SK-N-SH treated with all-trans-retinoic acid at 6 μM for 48 hours (cell line): ENCODE data around the gene CBL.

Source experiments
- ARNTL ChIP-seq: fragments of 450-650 bp; formaldehyde crosslinking; IDR thresholded peaks from 2 replicates; pipeline ENCODE4 v1.5.0; 2020; ENCODE audit warnings: low read depth, mild to moderate bottlenecking, moderate library complexity, borderline replicate concordance
- TF ChIP-seq, protein P1 (sequence below): fragments of 250-450 bp; sonication (Bioruptor Pico); IDR thresholded peaks from 2 replicates; pipeline ENCODE4 v1.8.0; 2020; ENCODE audit warnings: mild to moderate bottlenecking, moderate library complexity, borderline replicate concordance
- TF ChIP-seq, protein P2 (sequence below): fragments of 250-450 bp; sonication (Bioruptor Pico); IDR thresholded peaks from 2 replicates; pipeline ENCODE4 v1.5.1; 2021; ENCODE audit warnings: mild to moderate bottlenecking, moderate library complexity

DNA sequence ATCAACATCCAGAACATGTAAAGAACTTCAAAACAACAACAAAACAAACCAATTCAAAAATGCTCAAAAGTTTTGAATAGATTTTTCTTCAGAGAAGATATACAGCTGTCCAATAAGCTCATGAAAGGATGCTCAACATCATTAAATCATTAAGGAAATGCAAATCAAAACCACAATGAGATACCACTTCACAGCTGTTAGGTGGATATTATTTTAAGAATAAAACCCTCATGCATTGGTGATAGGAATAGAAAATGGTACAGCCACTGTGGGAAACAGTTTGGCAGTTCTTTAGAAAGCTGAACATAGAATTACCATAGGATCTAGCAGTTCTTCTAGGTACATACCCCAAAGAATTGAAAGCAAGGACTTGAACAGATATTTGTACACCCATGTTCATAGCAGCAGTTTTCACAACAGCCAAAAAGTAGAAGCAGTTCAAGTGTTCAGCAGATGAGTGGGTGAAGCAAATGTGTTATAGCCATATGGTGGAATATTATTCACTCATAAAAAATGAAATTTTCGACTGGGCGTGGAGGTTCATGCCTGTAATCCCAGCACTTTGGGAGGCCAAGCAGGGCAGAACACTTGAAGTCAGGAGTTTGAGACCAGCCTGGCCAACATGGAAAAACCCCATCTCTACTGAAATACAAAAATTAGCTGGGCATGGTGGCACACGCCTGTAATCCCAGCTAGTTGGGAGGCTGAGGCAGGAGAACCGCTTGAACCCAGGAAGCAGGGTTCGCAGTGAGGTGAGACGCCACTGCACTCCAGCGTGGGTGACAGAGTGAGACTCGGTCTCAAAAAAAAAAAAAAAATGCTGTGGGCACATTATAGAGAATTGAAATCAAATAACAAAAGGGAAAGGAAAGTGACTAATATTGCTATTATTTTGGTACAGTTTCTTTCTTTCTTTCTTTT is 42.9 kb downstream of the CBL start:
- TF ChIP-seq, protein P1, sequence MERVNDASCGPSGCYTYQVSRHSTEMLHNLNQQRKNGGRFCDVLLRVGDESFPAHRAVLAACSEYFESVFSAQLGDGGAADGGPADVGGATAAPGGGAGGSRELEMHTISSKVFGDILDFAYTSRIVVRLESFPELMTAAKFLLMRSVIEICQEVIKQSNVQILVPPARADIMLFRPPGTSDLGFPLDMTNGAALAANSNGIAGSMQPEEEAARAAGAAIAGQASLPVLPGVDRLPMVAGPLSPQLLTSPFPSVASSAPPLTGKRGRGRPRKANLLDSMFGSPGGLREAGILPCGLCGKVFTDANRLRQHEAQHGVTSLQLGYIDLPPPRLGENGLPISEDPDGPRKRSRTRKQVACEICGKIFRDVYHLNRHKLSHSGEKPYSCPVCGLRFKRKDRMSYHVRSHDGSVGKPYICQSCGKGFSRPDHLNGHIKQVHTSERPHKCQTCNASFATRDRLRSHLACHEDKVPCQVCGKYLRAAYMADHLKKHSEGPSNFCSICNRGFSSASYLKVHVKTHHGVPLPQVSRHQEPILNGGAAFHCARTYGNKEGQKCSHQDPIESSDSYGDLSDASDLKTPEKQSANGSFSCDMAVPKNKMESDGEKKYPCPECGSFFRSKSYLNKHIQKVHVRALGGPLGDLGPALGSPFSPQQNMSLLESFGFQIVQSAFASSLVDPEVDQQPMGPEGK (CRISPR knock-in tag) = no peak
- TF ChIP-seq, protein P2, sequence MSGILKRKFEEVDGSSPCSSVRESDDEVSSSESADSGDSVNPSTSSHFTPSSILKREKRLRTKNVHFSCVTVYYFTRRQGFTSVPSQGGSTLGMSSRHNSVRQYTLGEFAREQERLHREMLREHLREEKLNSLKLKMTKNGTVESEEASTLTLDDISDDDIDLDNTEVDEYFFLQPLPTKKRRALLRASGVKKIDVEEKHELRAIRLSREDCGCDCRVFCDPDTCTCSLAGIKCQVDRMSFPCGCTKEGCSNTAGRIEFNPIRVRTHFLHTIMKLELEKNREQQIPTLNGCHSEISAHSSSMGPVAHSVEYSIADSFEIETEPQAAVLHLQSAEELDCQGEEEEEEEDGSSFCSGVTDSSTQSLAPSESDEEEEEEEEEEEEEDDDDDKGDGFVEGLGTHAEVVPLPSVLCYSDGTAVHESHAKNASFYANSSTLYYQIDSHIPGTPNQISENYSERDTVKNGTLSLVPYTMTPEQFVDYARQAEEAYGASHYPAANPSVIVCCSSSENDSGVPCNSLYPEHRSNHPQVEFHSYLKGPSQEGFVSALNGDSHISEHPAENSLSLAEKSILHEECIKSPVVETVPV = no peak
- TF ChIP-seq ARNTL (CRISPR knock-in tag) = no peak
